ENCODE data around the gene SRSF9. TPM values are rescaled to one million over a fixed set of nuclear protein-coding genes. Genes with fewer than 3 reads are reported as not detected.

The SRSF9 gene
- total RNA-seq, 1 experiment from 2014 or later = 297 TPM

- ChIA-PET CTCF (no interaction called here), POLR2A (no interaction called here), RAD21 (ENCODE audit: low non-redundant PET in 1 of 2, low total read pairs in 2 of 2, uncharacterized antibody in 2 of 2, unreplicated experiment in 2 of 2) (interaction anchor here in 1 of 2 experiments (0.7 kb wide), 1 partner anchor 548 kb away, joined by 6 read pairs; no protein-coding TSS in a partner anchor)
- ATAC-seq (no peak), DNase-seq (ENCODE audit: low read depth, low spot score) (no peak)
- H3K27me3 ChIP-seq (ENCODE audit: insufficient read depth, low read length) = no peaks in the 10 kb centered on the region
- no peaks in the 10 kb centered on the region for H3K4me1 ChIP-seq (ENCODE audit: control insufficient read depth in 1 of 2, insufficient read depth in 2 of 2, low read length in 2 of 2)
- BruUV-seq (replicated peaks) = no TSS peak
- H4K20me1 ChIP-seq (ENCODE audit: insufficient read depth) = no peaks in the 10 kb centered on the region
- no peak overlapping the region for H2AFZ ChIP-seq (ENCODE audit: low read depth, low read length, poor library complexity, severe bottlenecking)
- TF ChIP-seq FOSL1 (IDR thresholded peaks at IDR 0.05; ENCODE audit: low read depth) (no peak), ZNF274 (IDR thresholded peaks at IDR 0.05; ENCODE audit: low read depth, low read length) (no peak), CTCF (IDR thresholded peaks at IDR 0.05 in 2 of 3, conservative IDR thresholded peaks at IDR 0.05 in 1 of 3; ENCODE audit: borderline replicate concordance in 1 of 3, insufficient read depth in 1 of 3, low read depth in 2 of 3, low read length in 2 of 3) (no peak)
- H3K9me3 ChIP-seq (ENCODE audit: control insufficient read depth in 1 of 2, insufficient read depth in 1 of 2, low read depth in 1 of 2, low read length in 2 of 2) = no peaks in the 10 kb centered on the region
- H3K4me3 ChIP-seq (replicated peaks in 1 of 2; ENCODE audit: low read depth in 1 of 2, low read length in 2 of 2) = no peak overlapping the region
- no peak overlapping the region for H3K4me2 ChIP-seq (ENCODE audit: low read length)
- no peak overlapping the region for H3K9ac ChIP-seq (ENCODE audit: low read length)
- H3K79me2 ChIP-seq (ENCODE audit: insufficient read depth, low read length) = no peaks in the 10 kb centered on the region
- H3K36me3 ChIP-seq (ENCODE audit: control insufficient read depth in 1 of 2, insufficient read depth in 2 of 2, low read length in 2 of 2) = no peaks in the 10 kb centered on the region
- intact Hi-C loops (cut with micrococcal nuclease) = no loop called here
- H3K9me2 ChIP-seq (ENCODE audit: insufficient read depth) = no peaks in the 10 kb centered on the region
- H3K27ac ChIP-seq (ENCODE audit: low read depth, low read length) = no peak overlapping the region
Measured at GRCh38 chr12:120421701-120422100, 47.8 kb downstream of the SRSF9 start.

GRCh38 chr12:120417917-120418580 is 51.5 kb downstream of the SRSF9 start:
- H3K36me3 ChIP-seq (ENCODE audit: control insufficient read depth in 1 of 2, insufficient read depth in 2 of 2, low read length in 2 of 2) = no peaks in the 10 kb centered on the region
- H4K20me1 ChIP-seq (ENCODE audit: insufficient read depth) = no peaks in the 10 kb centered on the region
- no peak overlapping the region for H3K4me2 ChIP-seq (ENCODE audit: low read length)
- RAD21 ChIA-PET (ENCODE audit: low non-redundant PET in 1 of 2, low total read pairs in 2 of 2, uncharacterized antibody in 2 of 2, unreplicated experiment in 2 of 2) = no interaction called here
- no peak for DNase-seq (ENCODE audit: low read depth, low spot score)
- H3K4me1 ChIP-seq (ENCODE audit: control insufficient read depth in 1 of 2, insufficient read depth in 2 of 2, low read length in 2 of 2) = no peaks in the 10 kb centered on the region
- H3K4me3 ChIP-seq (replicated peaks in 1 of 2; ENCODE audit: low read depth in 1 of 2, low read length in 2 of 2) = no peak overlapping the region
- H3K9ac ChIP-seq (ENCODE audit: low read length) = no peak overlapping the region
- H3K79me2 ChIP-seq (ENCODE audit: insufficient read depth, low read length) = no peaks in the 10 kb centered on the region
- ATAC-seq = no peak
- H2AFZ ChIP-seq (ENCODE audit: low read depth, low read length, poor library complexity, severe bottlenecking) = no peak overlapping the region
- H3K27ac ChIP-seq (ENCODE audit: low read depth, low read length) = no peak overlapping the region
- no peaks in the 10 kb centered on the region for H3K27me3 ChIP-seq (ENCODE audit: insufficient read depth, low read length)
- CTCF ChIA-PET = no interaction called here
- H3K9me3 ChIP-seq (ENCODE audit: control insufficient read depth in 1 of 2, insufficient read depth in 1 of 2, low read depth in 1 of 2, low read length in 2 of 2) = no peaks in the 10 kb centered on the region
- no peaks in the 10 kb centered on the region for H3K9me2 ChIP-seq (ENCODE audit: insufficient read depth)
- no TSS peak for BruUV-seq (replicated peaks)
- intact Hi-C loops (cut with micrococcal nuclease) = no loop called here
- POLR2A ChIA-PET = no interaction called here
- no peak for TF ChIP-seq SP1 (IDR thresholded peaks at IDR 0.05; ENCODE audit: low read depth)
- TF ChIP-seq ZNF274 (IDR thresholded peaks at IDR 0.05; ENCODE audit: low read depth, low read length) = no peak
- TF ChIP-seq RAD21 (IDR thresholded peaks at IDR 0.05; ENCODE audit: low read depth) = no peak
- TF ChIP-seq, protein P1, sequence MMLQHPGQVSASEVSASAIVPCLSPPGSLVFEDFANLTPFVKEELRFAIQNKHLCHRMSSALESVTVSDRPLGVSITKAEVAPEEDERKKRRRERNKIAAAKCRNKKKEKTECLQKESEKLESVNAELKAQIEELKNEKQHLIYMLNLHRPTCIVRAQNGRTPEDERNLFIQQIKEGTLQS (IDR thresholded peaks at IDR 0.05) = no peak
- TF ChIP-seq REST (IDR thresholded peaks at IDR 0.05; ENCODE audit: low read depth) = no peak
- TF ChIP-seq CEBPB (IDR thresholded peaks at IDR 0.05; ENCODE audit: low read depth) = no peak
- TF ChIP-seq EZH2 (IDR thresholded peaks at IDR 0.05) = no peak
- no peak for TF ChIP-seq SIN3A (IDR thresholded peaks at IDR 0.05; ENCODE audit: low read depth)
- no peak for TF ChIP-seq CBX3 (IDR thresholded peaks at IDR 0.05; ENCODE audit: low read depth)
- no peak for TF ChIP-seq POLR2A (IDR thresholded peaks at IDR 0.05; ENCODE audit: borderline replicate concordance, extremely low read depth, insufficient read depth, insufficient read length)
- no peak for TF ChIP-seq SRF (IDR thresholded peaks at IDR 0.05; ENCODE audit: low read depth)
- no peak for TF ChIP-seq FOSL1 (IDR thresholded peaks at IDR 0.05; ENCODE audit: low read depth)
- no peak for TF ChIP-seq ZFX (IDR thresholded peaks at IDR 0.05)
- TF ChIP-seq JUND (IDR thresholded peaks at IDR 0.05) = no peak
- TF ChIP-seq, protein P2, sequence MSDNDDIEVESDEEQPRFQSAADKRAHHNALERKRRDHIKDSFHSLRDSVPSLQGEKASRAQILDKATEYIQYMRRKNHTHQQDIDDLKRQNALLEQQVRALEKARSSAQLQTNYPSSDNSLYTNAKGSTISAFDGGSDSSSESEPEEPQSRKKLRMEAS (IDR thresholded peaks at IDR 0.05) = no peak
